Panc1 (cell line): ENCODE measurements around the gene PSAP. TPM values are rescaled to one million over a fixed set of nuclear protein-coding genes. Genes with fewer than 3 reads are reported as not detected.

Source experiments
- ATAC-seq: fragments of 200-7000 bp; cut with Tn5 transposase; 2 replicates; pipeline ENCODE4 v1.9.1; 2020; ENCODE audit warnings: mild to moderate bottlenecking, moderate library complexity
- BruUV-seq: library from RNA; stranded (reverse); fragments of 400-500 nt; replicated peaks from 2 replicates; lab custom pipeline; 2021; lab: Mats Ljungman, UMichigan
- CTCF ChIA-PET: fragments of 300-600 bp; sonication (Branson Sonifier 250); formaldehyde crosslinking; loops from one replicate; lab custom pipeline; 2022; ENCODE audit warnings: antibody characterized with exemption; lab: Charles Lee
- POLR2A ChIA-PET: fragments of 300-600 bp; sonication (Branson Sonifier 250); formaldehyde crosslinking; loops from one replicate; lab custom pipeline; 2022; ENCODE audit warnings: antibody characterized with exemption; lab: Charles Lee
- DNase-seq: peaks from one replicate; pipeline ENCODE4 v3.0.0-alpha.2; 2010; ENCODE audit warnings: low read depth, low spot score
- H3K27ac ChIP-seq: 2 replicates; pipeline ENCODE4 v1.5.1; 2011; ENCODE audit warnings: mild to moderate bottlenecking, low read length, inconsistent platforms
- H3K27me3 ChIP-seq: fragments of 200-500 bp; sonication (Bioruptor generic); 2 replicates; pipeline ENCODE4 v1.6.0; 2014; ENCODE audit warnings: low read length, inconsistent platforms; ENCODE audit not compliant: control insufficient read depth, insufficient read depth
- H3K36me3 ChIP-seq: fragments of 200-500 bp; sonication (Bioruptor generic); 2 replicates; pipeline ENCODE4 v1.5.1; 2014; ENCODE audit warnings: inconsistent platforms, mild to moderate bottlenecking, low read length, moderate library complexity; ENCODE audit not compliant: control insufficient read depth, insufficient read depth
- H3K4me1 ChIP-seq: 2 replicates; pipeline ENCODE4 v1.5.1; 2011; ENCODE audit warnings: inconsistent platforms, mild to moderate bottlenecking, low read length, moderate library complexity; ENCODE audit not compliant: control insufficient read depth, insufficient read depth
- H3K4me3 ChIP-seq, 2 experiments: 2 replicates each; pipeline ENCODE4 v1.5.1; 2011 to 2012; ENCODE audit warnings: low read depth in 2 of 2, low read length in 2 of 2, mild to moderate bottlenecking in 2 of 2, inconsistent platforms in 1 of 2, moderate library complexity in 1 of 2
- H3K9me3 ChIP-seq: fragments of 200-500 bp; sonication (Bioruptor generic); 2 replicates; pipeline ENCODE4 v1.5.1; 2014; ENCODE audit warnings: low read depth, mild to moderate bottlenecking, inconsistent platforms, low read length, moderate library complexity; ENCODE audit not compliant: control insufficient read depth, insufficient read depth
- POLR2AphosphoS5 ChIP-seq: IDR thresholded peaks from 2 replicates; pipeline ENCODE4 v1.6.1; 2012; ENCODE audit warnings: mild to moderate bottlenecking, low read depth, low read length, moderate library complexity
- SIN3A ChIP-seq: IDR thresholded peaks from 2 replicates; pipeline ENCODE4 v1.6.1; 2012; ENCODE audit warnings: low read depth, mild to moderate bottlenecking, low read length, moderate library complexity, borderline replicate concordance; ENCODE audit not compliant: insufficient read depth
- TCF7L2 ChIP-seq: IDR thresholded peaks from 2 replicates; pipeline ENCODE4 v1.6.1; 2011; ENCODE audit warnings: mild to moderate bottlenecking, low read depth, low read length, inconsistent platforms
- in situ Hi-C: cut with HindIII; loops from 2 replicates; pipeline ENCODE4 v1.10.0; 2016; ENCODE audit warnings: low sequenced_read_pairs, low pct_unique_long_range_greater_than_20kb
- intact Hi-C: fragments of 100-400 bp; cut with micrococcal nuclease; formaldehyde crosslinking; loops from one replicate; pipeline ENCODE4 v1.10.0; 2022; ENCODE audit not compliant: unreplicated experiment
- total RNA-seq: library from RNA; stranded (reverse); gene quantifications from one replicate; pipeline ENCODE4 v1.2.1, GENCODE V29; 2021; ENCODE audit not compliant: unreplicated experiment
- TF ChIP-seq, protein P1 (sequence below), 2 experiments: IDR thresholded peaks; 2 replicates each; pipeline ENCODE4 v1.6.1; 2011 to 2012; ENCODE audit warnings: low read depth in 2 of 2, control low read depth in 1 of 2, low read length in 1 of 2, mild to moderate bottlenecking in 1 of 2, moderate library complexity in 1 of 2; ENCODE audit not compliant: insufficient read depth in 1 of 2
- TF ChIP-seq, protein P2 (sequence below): fragments of 450-650 bp; IDR thresholded peaks from 2 replicates; pipeline ENCODE4 v1.5.1; 2017; ENCODE audit warnings: mild to moderate bottlenecking

Gene PSAP
- total RNA-seq, 1 experiment from 2014 or later, result 3,649 TPM

DNA sequence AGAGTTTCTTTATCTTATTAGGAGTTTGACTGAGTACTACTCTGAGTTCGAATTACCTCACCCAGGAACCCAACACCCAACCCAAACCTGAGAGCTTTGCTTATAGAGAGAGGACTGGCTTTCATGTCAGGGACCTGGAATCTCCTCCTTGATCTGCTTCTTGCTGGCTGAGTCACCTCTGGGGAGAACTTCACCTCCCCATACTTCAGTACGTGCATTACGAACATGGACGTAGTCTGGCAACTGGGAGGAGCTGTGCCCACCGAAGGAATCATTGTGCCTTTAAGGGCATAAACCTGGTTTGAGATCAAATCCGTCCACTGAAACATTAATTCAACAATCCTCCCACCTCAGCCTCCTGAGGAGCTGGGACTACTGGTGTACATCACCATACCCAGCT, 12.2 kb upstream of the PSAP start:
- Histone ChIP-seq H3K27me3 (no peaks in the 10 kb centered on the region), H3K36me3 (no peaks in the 10 kb centered on the region), H3K9me3 (no peaks in the 10 kb centered on the region), H3K27ac (peak overlapping the region; percentile 98), H3K4me1 (peaks cover 67% of the 10 kb centered on the region), H3K4me3 (no peak overlapping the region)
- in situ Hi-C loops (no loop called here), intact Hi-C loops (no loop called here)
- DNase-seq (no peak), ATAC-seq (no peak)
- ChIA-PET CTCF (no interaction called here), POLR2A (interaction anchor here (0.5 kb wide), 1 partner anchor 9 kb away, joined by 5 read pairs; no protein-coding TSS in a partner anchor)
- TF ChIP-seq, protein P1, sequence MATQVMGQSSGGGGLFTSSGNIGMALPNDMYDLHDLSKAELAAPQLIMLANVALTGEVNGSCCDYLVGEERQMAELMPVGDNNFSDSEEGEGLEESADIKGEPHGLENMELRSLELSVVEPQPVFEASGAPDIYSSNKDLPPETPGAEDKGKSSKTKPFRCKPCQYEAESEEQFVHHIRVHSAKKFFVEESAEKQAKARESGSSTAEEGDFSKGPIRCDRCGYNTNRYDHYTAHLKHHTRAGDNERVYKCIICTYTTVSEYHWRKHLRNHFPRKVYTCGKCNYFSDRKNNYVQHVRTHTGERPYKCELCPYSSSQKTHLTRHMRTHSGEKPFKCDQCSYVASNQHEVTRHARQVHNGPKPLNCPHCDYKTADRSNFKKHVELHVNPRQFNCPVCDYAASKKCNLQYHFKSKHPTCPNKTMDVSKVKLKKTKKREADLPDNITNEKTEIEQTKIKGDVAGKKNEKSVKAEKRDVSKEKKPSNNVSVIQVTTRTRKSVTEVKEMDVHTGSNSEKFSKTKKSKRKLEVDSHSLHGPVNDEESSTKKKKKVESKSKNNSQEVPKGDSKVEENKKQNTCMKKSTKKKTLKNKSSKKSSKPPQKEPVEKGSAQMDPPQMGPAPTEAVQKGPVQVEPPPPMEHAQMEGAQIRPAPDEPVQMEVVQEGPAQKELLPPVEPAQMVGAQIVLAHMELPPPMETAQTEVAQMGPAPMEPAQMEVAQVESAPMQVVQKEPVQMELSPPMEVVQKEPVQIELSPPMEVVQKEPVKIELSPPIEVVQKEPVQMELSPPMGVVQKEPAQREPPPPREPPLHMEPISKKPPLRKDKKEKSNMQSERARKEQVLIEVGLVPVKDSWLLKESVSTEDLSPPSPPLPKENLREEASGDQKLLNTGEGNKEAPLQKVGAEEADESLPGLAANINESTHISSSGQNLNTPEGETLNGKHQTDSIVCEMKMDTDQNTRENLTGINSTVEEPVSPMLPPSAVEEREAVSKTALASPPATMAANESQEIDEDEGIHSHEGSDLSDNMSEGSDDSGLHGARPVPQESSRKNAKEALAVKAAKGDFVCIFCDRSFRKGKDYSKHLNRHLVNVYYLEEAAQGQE (IDR thresholded peaks at IDR 0.05; ENCODE audit: insufficient read depth in 1 of 2, low read depth in 2 of 2, low read length in 1 of 2), result no peak
- TF ChIP-seq, protein P2, sequence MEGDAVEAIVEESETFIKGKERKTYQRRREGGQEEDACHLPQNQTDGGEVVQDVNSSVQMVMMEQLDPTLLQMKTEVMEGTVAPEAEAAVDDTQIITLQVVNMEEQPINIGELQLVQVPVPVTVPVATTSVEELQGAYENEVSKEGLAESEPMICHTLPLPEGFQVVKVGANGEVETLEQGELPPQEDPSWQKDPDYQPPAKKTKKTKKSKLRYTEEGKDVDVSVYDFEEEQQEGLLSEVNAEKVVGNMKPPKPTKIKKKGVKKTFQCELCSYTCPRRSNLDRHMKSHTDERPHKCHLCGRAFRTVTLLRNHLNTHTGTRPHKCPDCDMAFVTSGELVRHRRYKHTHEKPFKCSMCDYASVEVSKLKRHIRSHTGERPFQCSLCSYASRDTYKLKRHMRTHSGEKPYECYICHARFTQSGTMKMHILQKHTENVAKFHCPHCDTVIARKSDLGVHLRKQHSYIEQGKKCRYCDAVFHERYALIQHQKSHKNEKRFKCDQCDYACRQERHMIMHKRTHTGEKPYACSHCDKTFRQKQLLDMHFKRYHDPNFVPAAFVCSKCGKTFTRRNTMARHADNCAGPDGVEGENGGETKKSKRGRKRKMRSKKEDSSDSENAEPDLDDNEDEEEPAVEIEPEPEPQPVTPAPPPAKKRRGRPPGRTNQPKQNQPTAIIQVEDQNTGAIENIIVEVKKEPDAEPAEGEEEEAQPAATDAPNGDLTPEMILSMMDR, result no peak
- no peak for TF ChIP-seq POLR2AphosphoS5
- TF ChIP-seq SIN3A, result no peak
- no peak for TF ChIP-seq TCF7L2
- BruUV-seq, result no TSS peak

DNA sequence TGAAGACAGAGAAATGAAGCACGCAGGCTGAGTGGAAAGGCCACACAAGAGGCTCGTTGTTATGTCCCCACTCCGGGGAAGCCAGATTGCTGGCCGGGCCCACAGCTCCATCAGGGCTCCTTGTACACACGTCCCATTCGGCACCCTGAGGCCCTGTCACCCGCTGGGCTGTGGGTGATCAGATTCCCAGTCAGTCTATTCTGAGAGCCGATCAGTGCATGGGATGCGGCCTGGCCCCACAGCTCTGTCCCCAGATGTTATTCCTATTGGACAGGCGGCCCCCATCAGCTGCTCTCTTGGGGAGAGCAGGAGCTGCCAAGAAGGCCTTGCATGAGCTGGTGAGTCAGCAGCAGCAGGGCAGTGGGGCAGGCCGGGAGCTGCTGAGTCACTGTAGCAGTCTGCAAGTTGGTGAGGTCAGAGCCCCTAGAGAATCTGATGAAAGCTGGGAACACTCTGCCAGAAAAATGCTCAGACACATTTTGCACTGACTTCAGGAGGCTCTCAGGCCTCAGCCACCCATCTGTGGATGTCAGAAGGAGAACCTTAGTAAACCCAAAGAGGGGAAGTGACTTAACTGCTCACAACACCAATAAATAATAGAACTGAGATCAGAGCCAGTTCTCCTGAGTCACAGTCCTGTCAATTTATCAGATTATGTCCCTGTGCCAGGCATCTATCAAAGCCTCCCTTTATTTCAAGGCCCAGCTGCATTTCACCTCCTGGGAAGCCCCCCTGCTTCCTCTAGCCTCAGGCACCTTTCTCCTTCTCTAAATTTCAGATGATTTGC, 9.4 kb upstream of the PSAP start:
- ChIA-PET CTCF (interaction anchor here (0.6 to 0.7 kb wide), 2 partner anchors 87 to 178 kb away, joined by 3 to 13 read pairs; no protein-coding TSS in a partner anchor), POLR2A (interaction anchor here (0.5 to 2.4 kb wide), 6 partner anchors 9 to 1218 kb away, joined by 3 to 27 read pairs (median 6); partner anchors contain the start of gene PSAP)
- ATAC-seq, result peak; percentile 97
- Histone ChIP-seq H3K4me1 (peaks cover 60% of the 10 kb centered on the region), H3K4me3 (peak overlapping the region in 1 of 2 experiments; percentile 24; a peak in 2 of 4 replicates), H3K36me3 (no peaks in the 10 kb centered on the region), H3K27ac (peak overlapping the region; percentile 98), H3K9me3 (no peaks in the 10 kb centered on the region), H3K27me3 (no peaks in the 10 kb centered on the region)
- intact Hi-C loops, result no loop called here
- in situ Hi-C loops, result no loop called here
- TF ChIP-seq, protein P2, result no peak
- peak; percentile 96 for TF ChIP-seq TCF7L2
- TF ChIP-seq SIN3A, result peak; percentile 93
- TF ChIP-seq, protein P1 (IDR thresholded peaks at IDR 0.05; ENCODE audit: insufficient read depth in 1 of 2, low read depth in 2 of 2, low read length in 1 of 2), result peak; percentile 30 to 38; a peak in 2 of 4 replicates
- peak; percentile 76; the same call in 1 of the 2 replicates for TF ChIP-seq POLR2AphosphoS5
- no TSS peak for BruUV-seq
- peak; percentile 97 for DNase-seq
